Measurements from ENCODE around the gene PPIP5K1.

PPIP5K1 gene

GRCh38 chr15:43484455-43484854 lies 105.6 kb downstream of the PPIP5K1 start:
- no peak for DNase-seq
